ENCODE results near the gene DENND4C. TPM values are rescaled to one million over a fixed set of nuclear protein-coding genes. Genes with fewer than 3 reads are reported as not detected.

Gene DENND4C
- total and polyA plus RNA-seq, 10 donors, result 3.7 to 106 (median 48.7) TPM

GRCh38 chr9:19310246-19310645 is 79.8 kb downstream of the DENND4C start:
- Histone ChIP-seq H3K9me3 (no peaks in the 10 kb centered on the region), H3K27me3 (replicated peaks in 1 of 7) (no peaks in the 10 kb centered on the region), H3K36me3 (peaks cover 0 to 29% (median 9%) of the 10 kb centered on the region in 6 donors), H3K4me1 (no peaks in the 10 kb centered on the region), H3K27ac (no peak overlapping the region), H3K4me3 (no peak overlapping the region)
- WGBS, 5 donors, result 92 to 100% (median 96%) methylated on average over 1 of the region's 1 CpG
- no peak for TF ChIP-seq POLR2A (IDR thresholded peaks at IDR 0.05)
- no peak for DNase-seq
- intact Hi-C loops (cut with DNase I; ENCODE audit: low total_unique reads), result no loop called here

GRCh38 chr9:19313573-19313972 is 83.1 kb downstream of the DENND4C start:
- H3K4me3 ChIP-seq, result no peak overlapping the region
- H3K4me1 ChIP-seq, result no peaks in the 10 kb centered on the region
- no peak for DNase-seq
- H3K36me3 ChIP-seq, result peaks cover 0 to 35% (median 20%) of the 10 kb centered on the region in 6 donors
- WGBS, 5 donors, result 71 to 87% (median 81%) methylated on average over 3 of the region's 3 CpGs
- H3K27me3 ChIP-seq (replicated peaks in 1 of 7), result no peaks in the 10 kb centered on the region
- no peak overlapping the region for H3K27ac ChIP-seq
- intact Hi-C loops (cut with DNase I; ENCODE audit: low total_unique reads), result no loop called here
- TF ChIP-seq POLR2A (IDR thresholded peaks at IDR 0.05) (no peak), CTCF (IDR thresholded peaks at IDR 0.05 in 8 of 11, conservative IDR thresholded peaks at IDR 0.05 in 3 of 11) (no peak), POLR2AphosphoS5 (IDR thresholded peaks at IDR 0.05) (no peak)
- no peaks in the 10 kb centered on the region for H3K9me3 ChIP-seq

GRCh38 chr9:19320495-19320894 is 90.0 kb downstream of the DENND4C start:
- H3K27ac ChIP-seq, result no peak overlapping the region
- no peaks in the 10 kb centered on the region for H3K4me1 ChIP-seq
- no peaks in the 10 kb centered on the region for H3K9me3 ChIP-seq
- WGBS, 5 donors, result 53 to 88% (median 70%) methylated on average over 1 of the region's 1 CpG
- H3K4me3 ChIP-seq, result no peak overlapping the region
- intact Hi-C loops (cut with DNase I; ENCODE audit: low total_unique reads), result no loop called here
- H3K27me3 ChIP-seq (replicated peaks in 1 of 7), result no peaks in the 10 kb centered on the region
- no peak for DNase-seq
- H3K36me3 ChIP-seq, result peaks cover 0 to 91% (median 29%) of the 10 kb centered on the region in 6 donors
- no peak for TF ChIP-seq POLR2AphosphoS5 (IDR thresholded peaks at IDR 0.05)
- no peak for TF ChIP-seq POLR2A (IDR thresholded peaks at IDR 0.05)
- no peak for TF ChIP-seq CTCF (IDR thresholded peaks at IDR 0.05 in 8 of 11, conservative IDR thresholded peaks at IDR 0.05 in 3 of 11)

GRCh38 chr9:19331877-19332276 is 101.4 kb downstream of the DENND4C start:
- TF ChIP-seq POLR2AphosphoS5 (IDR thresholded peaks at IDR 0.05), result no peak
- TF ChIP-seq CTCF (IDR thresholded peaks at IDR 0.05 in 8 of 11, conservative IDR thresholded peaks at IDR 0.05 in 3 of 11), result no peak
- no peak for TF ChIP-seq POLR2A (IDR thresholded peaks at IDR 0.05)
- Histone ChIP-seq H3K9me3 (no peaks in the 10 kb centered on the region), H3K27me3 (replicated peaks in 1 of 7) (no peaks in the 10 kb centered on the region), H3K27ac (no peak overlapping the region), H3K4me3 (no peak overlapping the region), H3K4me1 (no peaks in the 10 kb centered on the region), H3K36me3 (peaks cover 0 to 98% (median 33%) of the 10 kb centered on the region in 6 donors)
- DNase-seq, result no peak
- 96 to 100% (median 99%) methylated on average over 2 of the region's 2 CpGs for WGBS, 5 donors
- intact Hi-C loops (cut with DNase I; ENCODE audit: low total_unique reads), result no loop called here

- no peaks in the 10 kb centered on the region for H3K27me3 ChIP-seq (replicated peaks in 1 of 7)
- WGBS, 5 donors, result 95 to 98% (median 98%) methylated on average over 7 of the region's 7 CpGs
- H3K9me3 ChIP-seq, result no peaks in the 10 kb centered on the region
- H3K4me3 ChIP-seq, result no peak overlapping the region
- no peak for DNase-seq
- no peak overlapping the region for H3K27ac ChIP-seq
- intact Hi-C loops (cut with DNase I; ENCODE audit: low total_unique reads), result no loop called here
- H3K36me3 ChIP-seq, result peaks cover 0 to 100% (median 37%) of the 10 kb centered on the region in 6 donors
- TF ChIP-seq POLR2AphosphoS5 (IDR thresholded peaks at IDR 0.05) (no peak), POLR2A (IDR thresholded peaks at IDR 0.05) (no peak), CTCF (IDR thresholded peaks at IDR 0.05 in 8 of 11, conservative IDR thresholded peaks at IDR 0.05 in 3 of 11) (no peak)
- H3K4me1 ChIP-seq, result no peaks in the 10 kb centered on the region
These were observed 105.7 kb downstream of the DENND4C start for GRCh38 chr9:19336166-19336565.
